ENCODE data around the gene TNNT2.
A peak's percentile ranks its signal among the peaks of the same experiment; 100 is the strongest.

The TNNT2 gene

GRCh38 chr1:201377611-201378092 lies at the start of gene TNNT2:
Gene TNNT2 (minus strand): TSS chr1:201377680. CDS start chr1:201373254, 4,426 bp downstream.
- no peak for DNase-seq
- Mint-ChIP-seq H3K27me3 (peaks cover 5 to 25% of the 10 kb centered on the region in 2 donors), H3K27ac (no peak within 1 kb of the TSS), H3K4me1 (peaks cover 0 to 2% of the 10 kb centered on the region in 2 donors), H3K36me3 (no peaks in the 10 kb centered on the region), H3K9me3 (no peaks in the 10 kb centered on the region), H3K4me3 (no peak within 1 kb of the TSS)
- ATAC-seq (replicated peaks): no peak

- H3K27me3 Mint-ChIP-seq: peaks cover 22 to 23% of the 10 kb centered on the region in 2 donors
- ATAC-seq (replicated peaks) (peak in 1 of 2 donors; percentile 12), DNase-seq (no peak)
- no peaks in the 10 kb centered on the region for H3K36me3 Mint-ChIP-seq
- no peaks in the 10 kb centered on the region for H3K9me3 Mint-ChIP-seq
- peaks cover 0 to 5% of the 10 kb centered on the region in 2 donors for H3K4me1 Mint-ChIP-seq
- H3K4me3 Mint-ChIP-seq: no peak overlapping the region
- H3K27ac Mint-ChIP-seq: no peak overlapping the region
Observed at GRCh38 chr1:201426479-201427310, 49.2 kb upstream of the TNNT2 start.

GRCh38 chr1:201424146-201424545 lies 46.7 kb upstream of the TNNT2 start:
- DNase-seq (no peak), ATAC-seq (replicated peaks) (no peak)
- Mint-ChIP-seq H3K27me3 (peaks cover 8 to 10% of the 10 kb centered on the region in 2 donors), H3K36me3 (no peaks in the 10 kb centered on the region), H3K4me1 (peaks cover 0 to 5% of the 10 kb centered on the region in 2 donors), H3K27ac (no peak overlapping the region), H3K4me3 (no peak overlapping the region), H3K9me3 (no peaks in the 10 kb centered on the region)

- Mint-ChIP-seq H3K27ac (no peak overlapping the region), H3K9me3 (no peaks in the 10 kb centered on the region), H3K4me1 (peaks cover 0 to 5% of the 10 kb centered on the region in 2 donors), H3K36me3 (no peaks in the 10 kb centered on the region), H3K4me3 (no peak overlapping the region), H3K27me3 (peaks cover 3 to 5% of the 10 kb centered on the region in 2 donors)
- no peak for ATAC-seq (replicated peaks)
- DNase-seq: no peak
Observed at GRCh38 chr1:201423655-201424054, 46.2 kb upstream of the TNNT2 start.

GRCh38 chr1:201422436-201423030 lies 45.1 kb upstream of the TNNT2 start:
- H3K9me3 Mint-ChIP-seq: no peaks in the 10 kb centered on the region
- ATAC-seq (replicated peaks) (peak in 1 of 2 donors; percentile 33), DNase-seq (no peak)
- H3K4me1 Mint-ChIP-seq: peaks cover 0 to 5% of the 10 kb centered on the region in 2 donors
- no peak overlapping the region for H3K4me3 Mint-ChIP-seq
- peaks cover 7 to 9% of the 10 kb centered on the region in 2 donors for H3K27me3 Mint-ChIP-seq
- H3K36me3 Mint-ChIP-seq: no peaks in the 10 kb centered on the region
- H3K27ac Mint-ChIP-seq: no peak overlapping the region

- ATAC-seq (replicated peaks) (no peak), DNase-seq (no peak)
- Mint-ChIP-seq H3K27me3 (peaks cover 12 to 14% of the 10 kb centered on the region in 2 donors), H3K36me3 (no peaks in the 10 kb centered on the region), H3K9me3 (no peaks in the 10 kb centered on the region), H3K4me1 (peaks cover 0 to 5% of the 10 kb centered on the region in 2 donors), H3K4me3 (no peak overlapping the region), H3K27ac (no peak overlapping the region)
Observed at GRCh38 chr1:201422026-201422425, 44.5 kb upstream of the TNNT2 start.

GRCh38 chr1:201421041-201421440 lies 43.6 kb upstream of the TNNT2 start:
- peaks cover 0 to 5% of the 10 kb centered on the region in 2 donors for H3K4me1 Mint-ChIP-seq
- ATAC-seq (replicated peaks) (no peak), DNase-seq (no peak)
- peaks cover 17 to 22% of the 10 kb centered on the region in 2 donors for H3K27me3 Mint-ChIP-seq
- H3K27ac Mint-ChIP-seq: no peak overlapping the region
- no peaks in the 10 kb centered on the region for H3K36me3 Mint-ChIP-seq
- H3K4me3 Mint-ChIP-seq: no peak overlapping the region
- no peaks in the 10 kb centered on the region for H3K9me3 Mint-ChIP-seq

GRCh38 chr1:201420608-201421002 lies 43.1 kb upstream of the TNNT2 start:
- peaks cover 17 to 26% of the 10 kb centered on the region in 2 donors for H3K27me3 Mint-ChIP-seq

GRCh38 chr1:201419746-201420607 lies 42.5 kb upstream of the TNNT2 start:
- ATAC-seq (replicated peaks) (peak in 1 of 2 donors; percentile 23), DNase-seq (no peak)
- peaks cover 0 to 5% of the 10 kb centered on the region in 2 donors for H3K4me1 Mint-ChIP-seq
- H3K9me3 Mint-ChIP-seq: no peaks in the 10 kb centered on the region
- no peaks in the 10 kb centered on the region for H3K36me3 Mint-ChIP-seq
- peaks cover 19 to 26% of the 10 kb centered on the region in 2 donors for H3K27me3 Mint-ChIP-seq
- no peak overlapping the region for H3K4me3 Mint-ChIP-seq
- no peak overlapping the region for H3K27ac Mint-ChIP-seq

More at GRCh38 chr1:201420608-201421002, 43.1 kb upstream of the TNNT2 start:
- Mint-ChIP-seq H3K9me3 (no peaks in the 10 kb centered on the region), H3K4me3 (no peak overlapping the region), H3K36me3 (no peaks in the 10 kb centered on the region), H3K4me1 (peaks cover 0 to 5% of the 10 kb centered on the region in 2 donors), H3K27ac (no peak overlapping the region)
- DNase-seq (no peak), ATAC-seq (replicated peaks) (no peak)

GRCh38 chr1:201419256-201419655 lies 41.8 kb upstream of the TNNT2 start:
- Mint-ChIP-seq H3K27me3 (peaks cover 24 to 26% of the 10 kb centered on the region in 2 donors), H3K4me3 (no peak overlapping the region), H3K27ac (no peak overlapping the region), H3K4me1 (peaks cover 0 to 5% of the 10 kb centered on the region in 2 donors), H3K36me3 (no peaks in the 10 kb centered on the region), H3K9me3 (no peaks in the 10 kb centered on the region)
- DNase-seq (no peak), ATAC-seq (replicated peaks) (no peak)

- H3K27me3 Mint-ChIP-seq: peaks cover 24 to 26% of the 10 kb centered on the region in 2 donors
- ATAC-seq (replicated peaks): no peak
- H3K27ac Mint-ChIP-seq: no peak overlapping the region
- DNase-seq: no peak
- H3K4me1 Mint-ChIP-seq: peaks cover 0 to 5% of the 10 kb centered on the region in 2 donors
- no peaks in the 10 kb centered on the region for H3K9me3 Mint-ChIP-seq
- no peak overlapping the region for H3K4me3 Mint-ChIP-seq
- H3K36me3 Mint-ChIP-seq: no peaks in the 10 kb centered on the region
Observed at GRCh38 chr1:201418461-201418860, 41.0 kb upstream of the TNNT2 start.

GRCh38 chr1:201414051-201414738 lies 36.7 kb upstream of the TNNT2 start:
- H3K27me3 Mint-ChIP-seq: peaks cover 30 to 35% of the 10 kb centered on the region in 2 donors
- no peaks in the 10 kb centered on the region for H3K4me1 Mint-ChIP-seq
- H3K9me3 Mint-ChIP-seq: no peaks in the 10 kb centered on the region
- H3K27ac Mint-ChIP-seq: no peak overlapping the region
- no peak for DNase-seq
- ATAC-seq (replicated peaks): no peak
- no peak overlapping the region for H3K4me3 Mint-ChIP-seq
- no peaks in the 10 kb centered on the region for H3K36me3 Mint-ChIP-seq

GRCh38 chr1:201411292-201411691 lies 33.8 kb upstream of the TNNT2 start:
- Mint-ChIP-seq H3K27me3 (peaks cover 20 to 26% of the 10 kb centered on the region in 2 donors), H3K27ac (no peak overlapping the region)

More at GRCh38 chr1:201411292-201411691, 33.8 kb upstream of the TNNT2 start:
- H3K36me3 Mint-ChIP-seq: no peaks in the 10 kb centered on the region
- no peaks in the 10 kb centered on the region for H3K9me3 Mint-ChIP-seq
- ATAC-seq (replicated peaks): no peak
- peaks cover 8 to 9% of the 10 kb centered on the region in 2 donors for H3K4me1 Mint-ChIP-seq
- H3K4me3 Mint-ChIP-seq: no peak overlapping the region
- no peak for DNase-seq

Data from stimulated activated naive B cell treated with anti-CD40 and anti-IgM and Interleukin-4, amounts not matched to agents 10 μg/mL and 1 μg/mL and 100 μg/mL, for 72 hours (primary cell).